H1 (cell line): ENCODE data around the gene SELPLG. TPM values are rescaled to one million over a fixed set of nuclear protein-coding genes. Genes with fewer than 3 reads are reported as not detected.

Experiments
- CTCF ChIA-PET: fragments of 300-600 bp; sonication (Branson Sonifier 250); formaldehyde crosslinking; loops from one replicate; lab custom pipeline; 2021; ENCODE audit not compliant: partially characterized antibody; lab: Charles Lee
- POLR2A ChIA-PET: fragments of 300-600 bp; sonication (Branson Sonifier 250); formaldehyde crosslinking; loops from one replicate; lab custom pipeline; 2021; ENCODE audit warnings: inconsistent platforms; ENCODE audit not compliant: partially characterized antibody; lab: Charles Lee
- DNase-seq, 2 experiments: peaks; one replicate each; pipeline versions ENCODE4 v3.0.0 to v3.0.0-alpha.2; 2010 to 2022; ENCODE audit warnings: low spot score in 2 of 2, low read depth in 1 of 2, mixed read lengths in 1 of 2
- FAIRE-seq: peaks from 2 replicates; lab custom pipeline; 2011; peaks lifted over from hg19 to GRCh38; lab: Jason Lieb, UNC
- H2AFZ ChIP-seq: 2 replicates; pipeline ENCODE4 v1.8.1; 2012; ENCODE audit warnings: low read length, inconsistent platforms
- H2AK5ac ChIP-seq: 2 replicates; pipeline ENCODE4 v1.6.1; 2013; ENCODE audit warnings: low read depth, low read length
- H2BK120ac ChIP-seq: replicated peaks from 2 replicates; pipeline ENCODE3; 2013; ENCODE audit warnings: low read depth, low read length, inconsistent platforms
- H2BK12ac ChIP-seq: 2 replicates; pipeline ENCODE4 v1.6.1; 2013; ENCODE audit warnings: low read depth, low read length
- H2BK15ac ChIP-seq: 2 replicates; pipeline ENCODE4 v1.6.1; 2013; ENCODE audit warnings: low read length
- H2BK20ac ChIP-seq: 2 replicates; pipeline ENCODE4 v1.6.1; 2013; ENCODE audit warnings: low read length
- H2BK5ac ChIP-seq: 2 replicates; pipeline ENCODE4 v1.6.1; 2013; ENCODE audit warnings: low read depth, low read length
- H3K14ac ChIP-seq: 2 replicates; pipeline ENCODE4 v1.6.1; 2013; ENCODE audit warnings: inconsistent platforms; ENCODE audit not compliant: insufficient read length
- H3K18ac ChIP-seq: 2 replicates; pipeline ENCODE4 v1.6.1; 2013; ENCODE audit warnings: low read length; ENCODE audit errors: extremely low read depth
- H3K23ac ChIP-seq: 2 replicates; pipeline ENCODE4 v1.6.1; 2013; ENCODE audit warnings: inconsistent platforms; ENCODE audit not compliant: insufficient read length
- H3K23me2 ChIP-seq: 2 replicates; pipeline ENCODE4 v1.6.1; 2013; ENCODE audit warnings: low read depth, low read length
- H3K27ac ChIP-seq: 2 replicates; pipeline ENCODE4 v1.6.1; 2011; ENCODE audit warnings: low read depth, low read length, inconsistent platforms
- H3K27me3 ChIP-seq, 4 experiments: replicated peaks in 1 of 4; 1 replicate in 1 of 4; 2 replicates in 3 of 4; pipeline versions ENCODE4 v1.6.1 to v1.8.1; 2011 to 2013; ENCODE audit warnings: low read length in 3 of 4, mild to moderate bottlenecking in 3 of 4, inconsistent platforms in 2 of 4, mixed read lengths in 2 of 4, moderate library complexity in 1 of 4; ENCODE audit not compliant: control insufficient read depth in 3 of 4, insufficient read depth in 3 of 4; ENCODE audit errors: extremely low read depth in 1 of 4
- H3K36me3 ChIP-seq, 4 experiments: 2 replicates each; pipeline versions ENCODE4 v1.6.1 to v1.8.1; 2011 to 2013; ENCODE audit warnings: mild to moderate bottlenecking in 4 of 4, low read length in 3 of 4, moderate library complexity in 2 of 4, control low read depth in 1 of 4, inconsistent platforms in 1 of 4; ENCODE audit not compliant: insufficient read depth in 4 of 4, control insufficient read depth in 2 of 4
- H3K4ac ChIP-seq: replicated peaks from 2 replicates; pipeline ENCODE3; 2013; ENCODE audit warnings: low read length, low read depth, mixed read lengths, inconsistent platforms; ENCODE audit not compliant: insufficient read length
- H3K4me1 ChIP-seq, 4 experiments: replicated peaks in 1 of 4; 1 replicate in 1 of 4; 2 replicates in 3 of 4; pipeline versions ENCODE4 v1.6.1 to v1.8.1; 2011 to 2013; ENCODE audit warnings: low read length in 3 of 4, inconsistent platforms in 2 of 4, mixed read lengths in 1 of 4; ENCODE audit not compliant: insufficient read depth in 4 of 4, control insufficient read depth in 3 of 4
- H3K4me2 ChIP-seq, 2 experiments: 2 replicates each; pipeline versions ENCODE4 v1.6.1 to v1.8.1; 2011 to 2013; ENCODE audit warnings: low read depth in 2 of 2, low read length in 2 of 2, control low read depth in 1 of 2, inconsistent platforms in 1 of 2, mild to moderate bottlenecking in 1 of 2; ENCODE audit not compliant: insufficient read depth in 1 of 2
- H3K4me3 ChIP-seq, 4 experiments: fragments of 200-600, 300-600 bp in 1 of 4; sonication (generic), shearing (Covaris generic), sonication (Bioruptor Twin) in 1 of 4; 2 replicates each; pipeline versions ENCODE4 v1.5.1 to v1.8.1; 2011 to 2016; ENCODE audit warnings: low read length in 4 of 4, low read depth in 3 of 4, control low read depth in 2 of 4, inconsistent platforms in 2 of 4, mild to moderate bottlenecking in 2 of 4, mixed read lengths in 1 of 4, moderate library complexity in 1 of 4; ENCODE audit not compliant: insufficient read depth in 2 of 4; ENCODE audit errors: extremely low read depth in 1 of 4
- H3K56ac ChIP-seq: replicated peaks from 2 replicates; pipeline ENCODE3; 2013; ENCODE audit warnings: low read depth, mild to moderate bottlenecking, mixed read lengths, low read length, inconsistent platforms; ENCODE audit not compliant: insufficient read length
- H3K79me1 ChIP-seq: 2 replicates; pipeline ENCODE4 v1.6.1; 2013; ENCODE audit warnings: low read depth, low read length, control low read depth
- H3K79me2 ChIP-seq, 2 experiments: 2 replicates each; pipeline versions ENCODE4 v1.6.1 to v1.8.1; 2012 to 2013; ENCODE audit warnings: low read length in 2 of 2, mild to moderate bottlenecking in 2 of 2, inconsistent platforms in 1 of 2; ENCODE audit not compliant: insufficient read depth in 2 of 2, control insufficient read depth in 1 of 2
- H3K9ac ChIP-seq, 4 experiments: replicated peaks in 1 of 4; 1 replicate in 1 of 4; 2 replicates in 3 of 4; pipeline versions ENCODE4 v1.6.1 to v1.8.1; 2011 to 2013; ENCODE audit warnings: low read depth in 3 of 4, low read length in 3 of 4, control low read depth in 2 of 4, mild to moderate bottlenecking in 2 of 4, moderate library complexity in 2 of 4, inconsistent platforms in 1 of 4; ENCODE audit errors: extremely low read depth in 1 of 4
- H3K9me3 ChIP-seq, 2 experiments: 2 replicates each; pipeline versions ENCODE4 v1.6.1 to v1.8.1; 2012 to 2013; ENCODE audit warnings: mild to moderate bottlenecking in 2 of 2, moderate library complexity in 2 of 2, control low read depth in 1 of 2, inconsistent platforms in 1 of 2, low read depth in 1 of 2, low read length in 1 of 2, mixed read lengths in 1 of 2; ENCODE audit not compliant: insufficient read depth in 2 of 2
- H4K20me1 ChIP-seq, 2 experiments: replicated peaks in 1 of 2; 2 replicates each; pipeline versions ENCODE3 to v1.8.1; 2011 to 2013; ENCODE audit warnings: inconsistent platforms in 2 of 2, low read length in 2 of 2, mild to moderate bottlenecking in 1 of 2; ENCODE audit not compliant: insufficient read depth in 2 of 2, control insufficient read depth in 1 of 2
- H4K5ac ChIP-seq: 2 replicates; pipeline ENCODE4 v1.6.1; 2013; ENCODE audit warnings: low read length, low read depth, mixed read lengths, inconsistent platforms; ENCODE audit not compliant: insufficient read length
- H4K8ac ChIP-seq: 2 replicates; pipeline ENCODE4 v1.8.0; 2013; ENCODE audit warnings: mild to moderate bottlenecking, moderate library complexity, low read length, inconsistent platforms; ENCODE audit not compliant: insufficient read depth; ENCODE audit errors: extremely low read depth
- H4K91ac ChIP-seq: replicated peaks from 2 replicates; pipeline ENCODE3; 2013; ENCODE audit warnings: low read length, mixed read lengths, inconsistent platforms; ENCODE audit not compliant: insufficient read length
- BCL11A ChIP-seq, 2 experiments: IDR thresholded peaks; one replicate each; pipeline ENCODE4 v1.6.1; 2011; ENCODE audit warnings: low read depth in 2 of 2, low read length in 2 of 2, mild to moderate bottlenecking in 2 of 2
- BRCA1 ChIP-seq: IDR thresholded peaks from 2 replicates; pipeline ENCODE4 v1.6.1; 2012; ENCODE audit warnings: low read depth, low read length, improper control_type of control experiment
- CHD1 ChIP-seq: IDR thresholded peaks from 2 replicates; pipeline ENCODE4 v1.6.1; 2012; ENCODE audit warnings: low read depth, low read length, improper control_type of control experiment
- FOSL1 ChIP-seq: IDR thresholded peaks from 2 replicates; pipeline ENCODE4 v1.6.1; 2011; ENCODE audit warnings: mild to moderate bottlenecking, low read depth, low read length, moderate library complexity; ENCODE audit not compliant: insufficient read depth
- HDAC2 ChIP-seq, 2 experiments: fragments of 300-600 bp in 1 of 2; sonication (generic) in 1 of 2; IDR thresholded peaks; 2 replicates each; pipeline ENCODE4 v1.6.1; 2011 to 2012; ENCODE audit warnings: low read depth in 2 of 2, low read length in 2 of 2, mild to moderate bottlenecking in 2 of 2, moderate library complexity in 2 of 2, borderline replicate concordance in 1 of 2, inconsistent platforms in 1 of 2
- NANOG ChIP-seq: IDR thresholded peaks from 2 replicates; pipeline ENCODE4 v1.6.1; 2011; ENCODE audit warnings: low read length, low read depth, mild to moderate bottlenecking, inconsistent platforms; ENCODE audit not compliant: insufficient read depth, poor library complexity, severe bottlenecking
- WGBS, 2 experiments: shearing (Covaris generic) in 1 of 2; methylation state at CpG; one replicate each; pipeline versions ENCODE4 v1.1.6 to v1.1.7; 2013 to 2015; ENCODE audit warnings: low lambda C conversion rate in 2 of 2, mixed read lengths in 2 of 2, inconsistent platforms in 1 of 2, low coverage in 1 of 2, missing lambda C conversion rate in 1 of 2; ENCODE audit not compliant: insufficient replicate concordance in 2 of 2, insufficient coverage in 1 of 2, insufficient read length in 1 of 2; ENCODE audit errors: extremely low coverage in 1 of 2, missing lambda C conversion rate in 1 of 2; 5-methylcytosine and 5-hydroxymethylcytosine counted together
- polyA plus RNA-seq, 7 experiments: library from polyadenylated mRNA; depleted of rRNA in 3 of 7; stranded (reverse) in 5 of 7; unstranded in 2 of 7; fragments of >200 nt in 5 of 7; fragments of 200-250 nt in 2 of 7; gene quantifications; 1 replicate in 5 of 7; 2 replicates in 1 of 7; 4 replicates in 1 of 7; pipeline versions ENCODE4 v1.2.1 to v1.2.3, GENCODE V29; 2011 to 2013; ENCODE audit warnings: missing spikeins in 2 of 7, mixed read lengths in 2 of 7
- total RNA-seq: library from RNA; stranded (reverse); fragmentation: NEBNext Ultra II Directional; extraction: Animal tissue kit (Norgen Biotek cat#: 25700); gene quantifications from 2 replicates; pipeline ENCODE4 v1.2.1, GENCODE V29; 2021
- TF ChIP-seq, protein P1 (sequence below), 3 experiments: IDR thresholded peaks; 1 replicate in 2 of 3; 2 replicates in 1 of 3; pipeline versions ENCODE4 v1.5.1 to v1.6.1; 2011; ENCODE audit warnings: low read length in 3 of 3, mild to moderate bottlenecking in 3 of 3, inconsistent platforms in 2 of 3, low read depth in 1 of 3, moderate library complexity in 1 of 3; ENCODE audit not compliant: insufficient read depth in 1 of 3; ENCODE audit errors: control extremely low read depth in 1 of 3
- TF ChIP-seq, protein P2 (sequence below): IDR thresholded peaks from 2 replicates; pipeline ENCODE4 v1.6.1; 2012; ENCODE audit warnings: low read length, inconsistent platforms

SELPLG gene
- total and polyA plus RNA-seq, 2 of the 8 experiments (the other 6 are each of a cell fraction or from before 2014, with no cell fraction given) = 0.18 TPM; not detected in 1

DNA sequence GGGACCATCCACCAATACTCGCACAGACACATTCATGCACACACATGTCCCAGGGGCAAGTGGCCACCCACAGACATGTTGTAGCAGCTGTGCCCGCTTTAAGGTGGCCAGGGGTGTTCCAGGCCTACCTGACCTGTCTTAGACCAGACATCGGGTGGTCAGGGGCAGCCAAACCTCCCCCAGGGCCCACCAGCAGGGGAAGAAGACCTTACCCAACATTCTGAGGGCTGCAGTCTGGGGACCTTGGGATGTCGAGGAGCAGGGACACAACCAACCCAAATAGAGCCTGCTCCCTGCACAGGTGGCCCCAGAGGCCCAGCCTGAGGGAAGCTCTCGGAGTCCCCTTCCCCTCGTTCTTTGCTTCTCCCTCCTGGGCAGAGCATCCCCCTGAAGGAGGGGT lies 34.2 kb downstream of the SELPLG start:
- H3K4me3 ChIP-seq = no peak overlapping the region
- no peaks in the 10 kb centered on the region; a peak in 1 of 7 replicates for H3K27me3 ChIP-seq
- H3K79me1 ChIP-seq = no peaks in the 10 kb centered on the region; the same call in 1 of the 2 replicates
- H2BK15ac ChIP-seq = no peak overlapping the region
- H3K18ac ChIP-seq = no peak overlapping the region
- no peak overlapping the region for H2AK5ac ChIP-seq
- H3K4me1 ChIP-seq = peaks cover 0 to 10% (median 0%) of the 10 kb centered on the region in 4 experiments; a peak in 3 of 7 replicates
- POLR2A ChIA-PET = interaction anchor here (0.6 to 1.1 kb wide), 2 partner anchors 37 to 629 kb away, joined by 3 to 6 read pairs; partner anchors contain the start of gene ISCU
- no peak for DNase-seq
- no peak overlapping the region for H2AFZ ChIP-seq
- H3K23me2 ChIP-seq = peaks cover 7% of the 10 kb centered on the region; the same call in 1 of the 2 replicates
- H3K27ac ChIP-seq = no peak overlapping the region
- H3K4ac ChIP-seq = no peak overlapping the region
- H3K9me3 ChIP-seq = no peaks in the 10 kb centered on the region
- FAIRE-seq = no peak
- no peak overlapping the region for H3K9ac ChIP-seq
- H4K91ac ChIP-seq = no peak overlapping the region
- H3K79me2 ChIP-seq = no peaks in the 10 kb centered on the region
- no peak overlapping the region for H2BK12ac ChIP-seq
- H2BK5ac ChIP-seq = no peak overlapping the region
- 81% methylated on average over 5 of the region's 6 CpGs; no CpG with 5 or more reads in 1 of the 2 experiments for WGBS, 2 experiments
- no peaks in the 10 kb centered on the region for H3K36me3 ChIP-seq
- H2BK20ac ChIP-seq = no peak overlapping the region
- H3K4me2 ChIP-seq = no peak overlapping the region
- no peak overlapping the region for H3K14ac ChIP-seq
- H2BK120ac ChIP-seq = no peak overlapping the region
- H4K5ac ChIP-seq = no peak overlapping the region
- peaks cover 0 to 8% of the 10 kb centered on the region in 2 experiments for H4K20me1 ChIP-seq
- no peak overlapping the region for H3K56ac ChIP-seq
- H3K23ac ChIP-seq = no peak overlapping the region
- no peak overlapping the region; the same call in 1 of the 2 replicates for H4K8ac ChIP-seq
- CTCF ChIA-PET = interaction anchor here (0.9 to 3.1 kb wide), 9 partner anchors 11 to 282 kb away, joined by 3 to 16 read pairs (median 4); no protein-coding TSS in a partner anchor
- TF ChIP-seq HDAC2 (IDR thresholded peaks at IDR 0.05; ENCODE audit: borderline replicate concordance in 1 of 2, low read depth in 2 of 2, low read length in 2 of 2) (no peak), NANOG (no peak), CHD1 (no peak), FOSL1 (no peak), BCL11A (IDR thresholded peaks at IDR 0.05; ENCODE audit: low read depth in 2 of 2, low read length in 2 of 2) (no peak), BRCA1 (no peak)
- TF ChIP-seq, protein P1, sequence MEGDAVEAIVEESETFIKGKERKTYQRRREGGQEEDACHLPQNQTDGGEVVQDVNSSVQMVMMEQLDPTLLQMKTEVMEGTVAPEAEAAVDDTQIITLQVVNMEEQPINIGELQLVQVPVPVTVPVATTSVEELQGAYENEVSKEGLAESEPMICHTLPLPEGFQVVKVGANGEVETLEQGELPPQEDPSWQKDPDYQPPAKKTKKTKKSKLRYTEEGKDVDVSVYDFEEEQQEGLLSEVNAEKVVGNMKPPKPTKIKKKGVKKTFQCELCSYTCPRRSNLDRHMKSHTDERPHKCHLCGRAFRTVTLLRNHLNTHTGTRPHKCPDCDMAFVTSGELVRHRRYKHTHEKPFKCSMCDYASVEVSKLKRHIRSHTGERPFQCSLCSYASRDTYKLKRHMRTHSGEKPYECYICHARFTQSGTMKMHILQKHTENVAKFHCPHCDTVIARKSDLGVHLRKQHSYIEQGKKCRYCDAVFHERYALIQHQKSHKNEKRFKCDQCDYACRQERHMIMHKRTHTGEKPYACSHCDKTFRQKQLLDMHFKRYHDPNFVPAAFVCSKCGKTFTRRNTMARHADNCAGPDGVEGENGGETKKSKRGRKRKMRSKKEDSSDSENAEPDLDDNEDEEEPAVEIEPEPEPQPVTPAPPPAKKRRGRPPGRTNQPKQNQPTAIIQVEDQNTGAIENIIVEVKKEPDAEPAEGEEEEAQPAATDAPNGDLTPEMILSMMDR (IDR thresholded peaks at IDR 0.05; ENCODE audit: control extremely low read depth in 1 of 3, insufficient read depth in 1 of 3, low read depth in 1 of 3, low read length in 3 of 3) = no peak
- TF ChIP-seq, protein P2, sequence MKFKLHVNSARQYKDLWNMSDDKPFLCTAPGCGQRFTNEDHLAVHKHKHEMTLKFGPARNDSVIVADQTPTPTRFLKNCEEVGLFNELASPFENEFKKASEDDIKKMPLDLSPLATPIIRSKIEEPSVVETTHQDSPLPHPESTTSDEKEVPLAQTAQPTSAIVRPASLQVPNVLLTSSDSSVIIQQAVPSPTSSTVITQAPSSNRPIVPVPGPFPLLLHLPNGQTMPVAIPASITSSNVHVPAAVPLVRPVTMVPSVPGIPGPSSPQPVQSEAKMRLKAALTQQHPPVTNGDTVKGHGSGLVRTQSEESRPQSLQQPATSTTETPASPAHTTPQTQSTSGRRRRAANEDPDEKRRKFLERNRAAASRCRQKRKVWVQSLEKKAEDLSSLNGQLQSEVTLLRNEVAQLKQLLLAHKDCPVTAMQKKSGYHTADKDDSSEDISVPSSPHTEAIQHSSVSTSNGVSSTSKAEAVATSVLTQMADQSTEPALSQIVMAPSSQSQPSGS = no peak
